Effector CD4-positive, alpha-beta T cell (primary cell): Measurements from ENCODE around the gene DDX54.

ENCODE experiments used
- DNase-seq: peaks from one replicate; pipeline ENCODE4 v3.0.0-alpha.2; 2020
- total RNA-seq: gene quantifications from one replicate; lab custom pipeline; 2026; lab: John Stamatoyannopoulos, UW

DDX54 gene, protein sequence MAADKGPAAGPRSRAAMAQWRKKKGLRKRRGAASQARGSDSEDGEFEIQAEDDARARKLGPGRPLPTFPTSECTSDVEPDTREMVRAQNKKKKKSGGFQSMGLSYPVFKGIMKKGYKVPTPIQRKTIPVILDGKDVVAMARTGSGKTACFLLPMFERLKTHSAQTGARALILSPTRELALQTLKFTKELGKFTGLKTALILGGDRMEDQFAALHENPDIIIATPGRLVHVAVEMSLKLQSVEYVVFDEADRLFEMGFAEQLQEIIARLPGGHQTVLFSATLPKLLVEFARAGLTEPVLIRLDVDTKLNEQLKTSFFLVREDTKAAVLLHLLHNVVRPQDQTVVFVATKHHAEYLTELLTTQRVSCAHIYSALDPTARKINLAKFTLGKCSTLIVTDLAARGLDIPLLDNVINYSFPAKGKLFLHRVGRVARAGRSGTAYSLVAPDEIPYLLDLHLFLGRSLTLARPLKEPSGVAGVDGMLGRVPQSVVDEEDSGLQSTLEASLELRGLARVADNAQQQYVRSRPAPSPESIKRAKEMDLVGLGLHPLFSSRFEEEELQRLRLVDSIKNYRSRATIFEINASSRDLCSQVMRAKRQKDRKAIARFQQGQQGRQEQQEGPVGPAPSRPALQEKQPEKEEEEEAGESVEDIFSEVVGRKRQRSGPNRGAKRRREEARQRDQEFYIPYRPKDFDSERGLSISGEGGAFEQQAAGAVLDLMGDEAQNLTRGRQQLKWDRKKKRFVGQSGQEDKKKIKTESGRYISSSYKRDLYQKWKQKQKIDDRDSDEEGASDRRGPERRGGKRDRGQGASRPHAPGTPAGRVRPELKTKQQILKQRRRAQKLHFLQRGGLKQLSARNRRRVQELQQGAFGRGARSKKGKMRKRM
- total RNA-seq: 109 reads per million, percentile 84 among the genes with 10 or more reads in this experiment

DNA sequence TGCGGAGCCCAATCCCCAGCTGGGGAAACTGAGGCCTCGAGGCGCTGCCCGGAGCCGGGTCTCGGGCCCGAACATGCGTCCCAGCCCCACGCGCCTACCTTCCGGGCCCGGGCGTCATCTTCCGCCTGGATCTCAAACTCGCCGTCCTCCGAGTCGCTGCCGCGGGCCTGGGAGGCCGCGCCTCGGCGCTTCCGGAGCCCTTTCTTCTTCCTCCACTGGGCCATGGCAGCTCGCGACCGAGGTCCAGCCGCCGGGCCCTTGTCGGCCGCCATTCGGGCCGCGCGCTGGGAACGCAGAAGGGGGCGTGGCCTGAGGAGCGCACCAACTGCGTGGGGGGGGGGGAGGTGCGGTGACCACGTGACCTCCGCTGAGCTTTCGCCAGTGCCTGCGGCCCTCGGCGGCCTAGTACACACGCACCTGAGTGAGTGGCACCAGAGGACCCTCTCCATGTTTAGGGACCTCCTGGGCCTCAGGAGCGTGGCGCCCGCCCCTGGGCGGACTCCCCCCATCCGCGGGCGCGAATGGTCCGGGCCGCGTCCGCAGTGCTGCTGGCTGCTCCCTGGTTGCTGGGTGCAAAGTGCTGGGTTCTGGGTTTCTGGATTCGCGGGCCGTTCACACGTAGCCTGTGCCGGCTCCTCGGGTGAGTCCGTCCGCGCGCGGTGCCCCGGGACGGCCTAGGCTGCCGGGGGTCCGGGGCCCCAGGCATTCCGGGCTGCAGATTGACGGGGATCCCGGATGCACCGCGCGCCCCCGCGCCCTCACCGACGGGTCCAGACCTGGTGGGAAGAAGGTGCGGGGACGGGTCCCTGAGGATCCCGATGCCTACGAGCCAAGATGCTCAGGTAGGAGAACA is at the start of gene DDX54, which contains the start of gene RITA1:
Gene DDX54 (minus strand): TSS at position 299 of the 853 bp plus-strand sequence. CDS start 27 bp downstream, at position 272.
Gene RITA1 (plus strand): TSS at position 542 of the 853 bp plus-strand sequence. CDS start 1,026 bp downstream, outside the sequence.
- DNase-seq: peak; percentile 75

DNA sequence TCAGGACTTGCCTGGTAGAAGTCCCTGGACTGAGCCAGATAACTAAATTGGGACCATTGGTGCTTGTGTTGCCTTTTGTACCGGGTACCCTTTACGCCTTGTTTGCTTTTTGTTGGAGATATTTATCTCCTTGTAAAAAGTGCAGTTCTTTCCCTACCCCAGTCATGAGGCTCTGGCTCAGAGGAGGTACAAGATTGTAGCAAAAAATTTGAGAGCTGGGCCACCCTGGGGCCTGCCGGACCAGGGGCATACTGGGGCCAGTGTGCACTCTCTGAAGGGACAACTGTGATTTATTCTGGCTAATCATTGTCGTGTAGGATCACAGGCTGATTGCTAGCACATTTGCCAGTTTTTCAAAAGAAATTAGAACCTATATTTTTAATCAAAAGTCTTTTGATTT is 49.2 kb upstream of the DDX54 start:
- no peak for DNase-seq

DNA sequence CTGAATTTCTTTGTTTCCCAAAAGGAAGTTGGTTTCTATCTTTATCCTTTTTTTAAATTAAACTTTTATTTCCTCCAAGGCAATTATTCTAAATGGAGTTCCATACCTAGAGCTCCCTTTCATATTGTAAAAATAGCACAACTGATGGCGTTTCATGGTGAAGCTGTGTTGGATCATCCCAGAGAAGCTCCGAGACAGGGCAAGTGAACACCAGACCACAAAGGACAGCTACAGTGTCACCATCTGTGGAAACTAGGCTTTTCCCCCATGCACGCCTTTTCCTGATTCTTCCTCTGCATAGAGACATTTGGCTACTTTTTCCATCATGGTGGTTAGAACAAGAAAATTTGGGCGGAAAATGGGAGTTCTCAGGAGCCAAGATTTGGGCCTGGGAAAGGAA is 48.7 kb upstream of the DDX54 start:
- DNase-seq: no peak

DNA sequence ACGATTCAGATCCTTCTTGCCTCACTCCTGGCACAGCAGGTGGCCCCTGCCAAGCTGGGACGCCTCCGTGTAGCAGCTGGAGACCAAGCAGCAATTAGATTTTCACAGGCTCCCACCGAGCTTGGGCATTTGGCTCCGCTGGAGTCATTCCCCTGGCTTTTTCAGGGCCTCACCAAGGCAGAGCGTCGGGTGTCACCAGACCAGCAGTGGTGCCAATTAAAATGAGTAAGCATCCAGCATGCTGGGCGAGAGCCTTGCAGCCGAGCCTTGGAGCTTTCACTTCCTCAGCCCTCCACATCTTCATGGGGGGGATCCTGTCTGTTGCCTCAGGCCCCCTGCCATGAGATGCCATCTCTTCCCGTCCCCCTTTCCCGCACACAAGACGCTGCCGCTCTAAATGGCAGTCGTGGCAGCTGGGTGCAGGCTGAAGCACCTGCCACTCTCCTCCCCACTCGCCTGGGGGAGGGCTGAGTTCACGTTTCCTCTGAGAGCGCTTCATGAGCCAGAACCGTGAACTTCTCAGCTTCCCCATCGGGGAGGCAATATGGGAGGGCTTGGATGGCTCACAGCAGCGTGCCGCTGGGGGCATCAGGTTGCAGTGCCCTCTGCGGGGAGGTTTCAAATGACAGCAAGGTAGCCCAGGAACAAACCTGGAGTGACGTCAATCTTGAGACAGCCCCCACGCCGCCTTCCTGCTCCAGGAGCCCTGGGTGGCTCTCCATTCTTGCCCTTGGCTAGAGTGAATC is 47.7 kb upstream of the DDX54 start:
- DNase-seq: peak; percentile 58

DNA sequence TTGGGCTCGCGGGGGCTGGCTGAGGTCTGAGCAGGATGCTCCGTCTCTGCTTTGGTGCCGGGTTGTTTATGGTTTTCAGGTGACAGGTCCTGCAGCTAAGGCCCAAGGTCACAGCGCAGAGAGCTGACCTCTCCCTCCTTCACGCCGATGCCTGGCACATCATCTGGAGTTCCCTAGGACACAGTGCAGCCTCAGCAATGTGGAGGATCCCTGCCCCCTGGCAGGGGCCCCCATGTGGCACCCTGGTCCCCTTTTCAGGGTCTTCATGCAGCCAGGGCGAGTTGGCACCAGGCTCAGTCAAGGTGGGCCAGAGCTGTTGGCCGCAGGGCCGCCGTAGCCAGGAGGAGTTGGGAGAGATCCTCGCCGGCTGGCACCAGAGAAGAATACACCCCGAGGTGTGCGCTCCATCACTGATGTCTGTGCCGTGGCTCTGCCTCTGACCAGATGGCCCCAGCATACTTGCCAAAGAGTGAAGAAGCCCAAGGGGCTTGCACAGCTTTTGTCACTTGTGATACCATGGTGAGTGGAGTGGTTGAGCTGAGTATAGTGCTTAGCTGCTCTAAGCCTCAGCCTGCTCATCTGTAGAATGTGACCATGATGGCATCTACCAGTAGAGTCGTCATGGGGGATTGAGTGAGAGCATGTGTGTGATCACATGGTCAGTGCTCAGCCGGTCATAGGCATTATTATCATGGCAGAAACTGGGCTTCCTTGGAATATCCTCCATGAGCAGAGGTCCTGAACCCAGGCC is 47.0 kb upstream of the DDX54 start:
- no peak for DNase-seq

DNA sequence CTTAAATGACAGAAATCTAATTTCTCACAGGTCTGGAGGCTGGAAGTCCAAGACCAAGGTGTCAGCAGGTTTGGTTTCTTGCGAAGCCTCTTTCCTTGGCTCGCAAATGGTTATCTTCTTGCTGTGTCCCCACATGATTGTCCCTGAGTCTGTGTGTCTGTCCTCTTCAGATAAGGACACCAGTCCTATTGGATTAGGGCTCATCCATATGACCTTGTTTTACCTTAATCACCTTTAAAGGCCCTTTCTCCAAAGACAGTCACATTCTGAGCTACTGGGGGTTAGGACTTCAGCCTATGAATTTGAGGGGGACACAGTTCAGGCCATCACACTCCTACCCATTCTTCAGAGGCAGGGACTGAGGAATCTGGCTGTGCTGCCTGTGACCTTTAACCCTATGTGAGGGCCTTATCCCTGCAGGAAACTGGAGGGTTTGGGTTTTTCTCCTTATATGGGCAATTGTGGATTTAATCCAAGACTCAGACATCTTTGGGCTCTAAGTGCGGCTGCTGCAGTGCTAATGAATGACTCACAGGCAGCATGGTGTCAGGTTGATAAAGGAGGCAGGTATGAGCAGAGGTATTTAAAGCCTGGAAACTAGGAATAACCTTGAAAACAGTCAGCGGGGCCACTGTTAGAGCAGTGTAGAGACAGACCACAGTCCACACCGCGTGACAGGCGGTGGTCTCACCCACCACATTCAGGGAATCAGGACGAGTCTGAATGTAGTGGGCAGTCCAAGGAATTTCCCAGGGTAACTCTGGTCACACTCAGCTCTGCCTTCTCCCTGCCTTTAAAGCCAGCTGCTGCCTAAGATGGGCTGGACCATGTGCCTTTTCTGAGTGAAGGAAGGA is 46.2 kb upstream of the DDX54 start:
- no peak for DNase-seq

DNA sequence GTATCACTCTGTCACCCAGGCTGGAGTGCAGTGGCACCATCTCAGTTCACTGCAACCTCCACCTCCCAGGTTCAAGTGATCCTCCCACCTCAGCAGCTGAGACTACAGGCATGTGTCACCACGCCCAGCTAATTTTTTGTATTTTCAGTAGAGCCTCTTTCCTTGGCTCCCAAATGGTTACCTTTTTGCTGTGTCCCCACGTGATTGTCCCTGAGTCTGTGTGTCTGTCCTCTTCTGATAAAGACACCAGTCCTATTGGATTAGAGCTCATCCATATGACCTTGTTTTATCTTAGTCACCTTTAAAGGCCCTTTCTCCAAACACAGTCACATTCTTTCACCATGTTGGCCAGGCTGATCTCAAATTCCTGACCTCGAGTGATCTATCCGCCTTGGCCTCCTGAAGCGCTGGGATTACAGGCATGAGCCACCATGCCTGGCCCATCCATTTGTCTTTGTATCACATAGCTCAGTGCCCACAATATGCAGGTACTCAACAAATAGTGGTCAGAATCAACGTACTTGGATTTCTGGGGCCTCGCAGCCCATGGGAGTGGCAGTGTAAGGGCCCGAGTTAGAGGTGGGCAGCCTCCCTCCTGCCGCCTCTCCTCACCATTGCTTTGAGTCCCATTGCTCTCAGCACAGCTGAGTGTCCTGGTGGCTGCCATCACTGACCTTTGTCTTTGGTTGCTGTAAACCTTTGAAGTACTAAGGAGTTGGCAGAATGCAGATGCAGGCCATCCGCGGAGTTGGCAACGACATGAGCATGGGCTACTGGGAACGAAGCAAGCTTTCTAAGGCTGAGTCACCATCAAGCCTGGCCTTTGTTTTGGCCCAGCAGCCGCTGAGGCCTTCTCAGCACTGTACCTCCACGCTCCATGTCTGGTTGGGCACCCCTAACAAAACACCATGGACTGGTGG is 45.3 kb upstream of the DDX54 start:
- DNase-seq: no peak

DNA sequence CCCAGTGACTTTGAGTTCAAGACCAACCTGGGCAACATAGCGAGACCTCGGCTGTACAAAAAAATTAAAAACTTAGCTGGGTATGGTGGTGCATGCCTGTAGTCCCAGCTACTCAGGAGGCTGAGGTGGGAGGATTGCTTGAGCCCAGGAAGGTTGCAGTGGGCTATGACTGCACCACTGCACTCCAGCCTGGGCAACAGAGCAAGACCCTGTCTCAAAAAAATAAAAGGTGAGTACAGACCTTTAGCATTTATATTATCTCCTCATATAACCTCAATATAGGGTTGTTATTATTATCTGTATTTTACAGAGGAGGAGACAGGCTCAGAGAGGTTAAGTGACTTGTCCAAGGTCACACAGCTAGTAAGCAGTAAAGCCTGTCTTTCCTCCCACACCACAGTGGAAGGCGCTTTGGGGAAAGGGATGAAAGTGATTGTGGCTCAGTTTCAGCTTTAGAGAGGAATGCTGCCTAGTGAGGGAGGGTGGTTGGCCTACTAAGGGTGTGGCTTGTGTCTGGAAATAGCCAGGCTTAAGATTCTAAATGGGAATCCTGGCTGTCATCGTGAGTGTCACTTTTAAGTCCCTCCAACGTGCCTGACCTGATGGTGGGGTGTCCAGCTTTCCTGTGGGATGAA is 43.2 kb upstream of the DDX54 start:
- DNase-seq: no peak

DNA sequence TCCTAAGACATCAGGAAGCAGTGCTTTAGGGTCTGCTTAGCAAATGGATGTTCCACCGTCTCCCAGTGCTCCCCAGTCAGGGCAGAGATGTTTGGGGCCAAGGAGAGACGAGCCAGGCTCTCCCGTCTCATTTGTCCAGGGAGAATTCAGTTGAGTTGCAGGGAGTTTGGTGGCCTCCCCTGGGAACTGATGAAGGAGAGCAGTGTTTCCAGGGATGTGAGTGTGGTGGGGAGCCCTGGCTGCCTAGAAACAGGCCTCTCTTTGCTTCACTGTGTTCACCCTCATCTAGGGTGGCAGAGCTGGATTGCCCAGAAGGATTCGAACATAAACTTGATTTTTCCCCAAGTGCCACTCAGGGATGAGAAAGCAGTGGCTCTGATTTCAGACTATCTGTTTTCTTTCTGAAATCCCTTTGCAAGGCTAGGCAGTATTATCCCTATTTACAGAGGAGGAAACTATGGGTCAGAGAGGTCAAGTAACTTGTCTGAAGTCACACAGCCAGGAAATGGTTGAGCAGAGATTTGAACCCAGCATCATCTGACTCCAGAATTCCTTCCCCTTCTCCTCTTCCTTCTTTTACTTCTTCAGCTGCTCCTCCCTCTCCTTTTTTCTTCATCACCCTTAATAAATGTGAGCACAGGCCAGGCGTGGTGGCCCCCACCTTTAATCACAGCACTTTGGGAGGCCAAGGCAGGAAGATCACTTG is 42.6 kb upstream of the DDX54 start:
- DNase-seq: no peak

DNA sequence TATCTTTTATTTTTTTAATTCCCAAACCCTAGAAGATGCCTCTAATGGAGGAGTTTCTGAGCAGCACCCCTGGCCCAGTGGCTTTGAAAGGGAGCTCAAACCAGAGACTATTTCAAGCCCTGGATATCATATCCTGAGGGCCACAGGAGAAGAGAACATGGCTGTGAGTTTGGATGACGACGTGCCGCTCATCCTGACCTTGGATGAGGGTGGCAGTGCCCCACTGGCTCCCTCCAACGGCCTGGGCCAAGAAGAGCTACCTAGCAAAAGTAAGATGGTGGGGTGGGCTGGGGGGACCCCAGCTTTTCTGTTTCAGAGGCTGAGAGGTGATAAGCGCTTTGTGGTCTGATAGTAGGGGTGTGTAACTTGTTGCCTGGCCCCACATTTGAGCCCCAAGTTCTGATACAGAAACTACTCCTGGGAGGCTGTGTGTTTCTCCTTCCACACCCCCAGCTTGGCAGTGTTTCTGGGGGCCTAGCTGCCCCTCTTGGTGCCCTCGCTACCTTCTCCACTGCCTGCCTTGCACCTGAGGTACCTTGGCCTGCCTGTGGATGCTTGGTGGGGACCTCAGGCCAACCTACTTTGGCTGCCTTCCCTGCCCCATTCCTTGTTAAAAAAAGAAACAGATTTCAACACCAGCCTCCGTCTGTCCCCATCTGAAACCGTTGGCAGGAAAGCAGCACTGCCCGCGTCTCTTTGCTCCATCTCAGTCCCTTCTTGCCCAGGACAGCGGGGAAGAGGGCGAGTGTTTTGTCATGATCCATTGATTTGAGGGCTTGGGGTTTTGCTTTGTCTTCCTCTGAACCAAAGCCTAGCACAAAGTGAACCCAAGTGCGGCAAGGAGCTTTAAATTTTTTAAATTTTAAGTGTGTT is 41.7 kb upstream of the DDX54 start:
- DNase-seq: no peak

DNA sequence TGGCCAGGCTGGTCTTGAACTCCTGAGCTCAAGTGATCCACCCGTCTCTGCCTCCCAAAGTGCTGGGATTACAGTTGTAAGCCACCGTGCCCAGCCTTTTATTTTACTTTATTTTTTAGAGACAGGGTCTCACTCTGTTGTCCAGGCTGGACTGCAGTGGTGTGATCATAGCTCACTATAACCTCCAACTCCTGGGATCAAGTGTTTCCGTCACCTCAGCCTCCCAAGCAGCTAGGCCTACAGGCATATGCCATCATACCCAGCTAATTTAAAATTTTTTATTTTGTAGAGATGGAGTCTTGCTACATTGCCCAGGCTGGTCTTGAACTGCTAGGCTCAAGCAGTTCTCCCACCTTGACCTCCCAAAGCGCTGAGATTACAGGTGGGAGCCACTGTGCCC is 39.7 kb upstream of the DDX54 start:
- no peak for DNase-seq

DNA sequence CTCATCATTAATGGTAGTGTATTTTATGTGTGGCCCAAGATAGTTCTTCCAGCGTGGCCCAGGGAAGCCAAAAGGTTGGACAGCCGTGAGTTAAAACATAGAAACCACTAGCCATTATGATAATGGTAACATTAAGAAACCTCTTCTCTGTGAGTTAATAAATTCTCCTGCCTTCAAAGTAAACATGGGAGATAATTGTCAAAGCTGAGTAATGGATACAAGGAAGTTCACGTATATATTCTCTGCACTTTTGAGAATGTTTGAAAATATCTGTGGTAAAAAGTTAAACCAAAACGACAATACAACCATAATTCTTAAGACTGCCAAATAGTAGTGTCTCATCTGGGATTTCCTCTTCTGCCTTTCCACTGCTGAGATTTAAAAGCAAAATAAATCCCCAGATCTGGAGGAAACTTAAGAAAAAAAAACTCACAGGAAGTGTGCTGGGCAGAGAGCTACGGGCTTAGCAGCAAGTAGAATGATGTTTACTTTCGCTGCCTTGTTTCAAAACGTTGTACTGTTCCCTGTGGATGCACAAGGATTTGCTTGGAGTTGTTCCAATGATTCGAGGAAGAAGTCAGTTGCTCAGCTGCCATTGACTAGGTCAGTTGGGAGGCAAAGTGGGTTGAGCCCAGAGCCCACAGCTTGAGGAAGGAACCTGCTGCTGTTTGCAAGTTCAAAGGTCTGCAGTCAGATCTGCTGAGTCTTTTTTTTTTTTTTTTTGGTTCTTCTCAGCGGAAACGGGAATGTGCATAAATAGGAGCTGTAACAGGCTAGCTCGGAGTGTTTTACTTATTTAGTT is 37.7 kb upstream of the DDX54 start:
- no peak for DNase-seq

DNA sequence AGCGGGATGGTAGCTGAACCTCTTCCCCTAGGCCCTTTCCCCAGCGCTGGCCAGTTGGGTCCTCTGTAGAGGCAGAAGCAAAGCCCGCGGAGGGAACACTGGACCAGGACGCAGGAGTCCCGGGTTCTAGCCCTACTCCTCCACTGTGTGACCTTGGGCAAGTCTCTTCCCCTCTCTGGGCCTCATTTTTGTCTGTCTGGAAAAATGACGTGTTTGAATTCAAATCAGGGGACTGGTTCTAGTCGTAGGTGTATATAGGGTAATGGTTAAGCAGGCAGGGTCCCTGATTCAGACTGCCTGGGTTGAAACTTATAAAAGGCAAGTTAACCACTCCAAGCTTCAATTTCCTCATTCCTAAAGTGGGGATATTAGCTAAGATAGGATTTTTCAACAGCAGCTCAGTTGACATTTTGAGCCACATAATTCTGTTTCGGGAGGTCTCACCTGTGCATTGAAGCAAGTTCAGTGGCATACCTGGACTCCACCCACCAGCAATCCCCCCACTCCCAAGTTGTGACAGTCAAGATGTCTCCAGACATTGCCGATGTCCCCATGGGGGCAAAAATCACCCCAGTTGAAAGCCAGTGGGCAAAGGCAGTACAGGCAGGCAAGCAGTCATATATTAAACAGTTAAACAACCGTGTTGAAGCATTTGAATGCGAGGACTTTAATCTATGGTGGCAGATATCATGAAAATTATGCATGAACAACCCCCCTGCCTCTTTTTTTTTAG is 36.9 kb upstream of the DDX54 start:
- DNase-seq: no peak

DNA sequence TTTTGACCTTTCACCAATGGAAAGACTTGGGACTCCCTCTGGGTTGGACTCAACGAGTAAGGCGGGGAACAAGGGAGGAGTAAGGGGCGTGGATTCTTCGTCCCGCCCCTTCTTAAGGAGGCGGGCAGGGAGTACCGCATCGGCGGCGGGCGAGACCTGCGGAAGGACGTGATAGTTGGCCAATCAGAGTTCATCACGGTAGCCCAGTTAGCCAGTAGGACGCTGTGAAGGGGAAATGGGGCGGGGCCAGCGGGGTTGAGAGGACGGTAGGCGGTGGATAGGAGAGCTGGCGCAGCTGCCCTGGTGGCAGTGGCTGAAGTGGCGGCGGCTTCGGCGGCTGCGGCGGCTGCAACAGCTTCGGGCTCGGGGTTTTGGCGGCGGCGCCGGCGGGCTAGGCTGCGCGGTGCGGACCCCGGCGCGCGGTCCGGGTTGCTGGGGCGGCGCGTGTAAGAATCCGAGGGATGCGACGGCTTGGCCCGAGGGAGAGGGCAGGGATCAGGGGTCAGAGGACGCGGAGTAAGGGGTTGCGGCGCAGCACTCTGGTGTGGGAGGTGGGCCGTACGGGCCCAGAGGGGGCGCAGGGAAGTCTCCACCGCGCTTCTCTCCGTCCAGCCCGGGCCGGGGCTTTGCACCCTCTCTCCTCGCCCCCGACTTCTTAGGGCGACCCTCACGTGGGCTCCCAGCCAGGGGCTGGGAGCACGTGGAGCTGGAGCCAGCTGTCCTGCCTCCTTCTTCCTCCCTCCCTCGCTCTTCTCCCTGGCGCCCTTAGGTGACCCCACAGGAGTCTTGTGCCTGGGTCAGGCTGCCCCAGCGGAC is 36.1 kb upstream of the DDX54 start, which contains the start of gene TPCN1:
Gene TPCN1 (plus strand): TSS at position 284 of the 816 bp plus-strand sequence. CDS start 5,389 bp downstream, outside the sequence.
- peak; percentile 97 for DNase-seq
